Ramos (cell line): ENCODE results near the gene GALNT9.
"Not testable (repeated sequence)": the region's sequence is repeated elsewhere in the genome, so short reads cannot be mapped to it uniquely, and the experiment has no call there.

Experiments
- in situ Hi-C: fragments of 300-500 bp; cut with MboI; formaldehyde crosslinking; loops from one replicate; pipeline ENCODE4 v1.14.3; 2022; ENCODE audit warnings: low sequenced_read_pairs; ENCODE audit not compliant: unreplicated experiment

The GALNT9 gene

GRCh38 chr12:132226604-132227003 lies 102.8 kb downstream of the GALNT9 start:
- in situ Hi-C loops = no loop called here

- in situ Hi-C loops = no loop called here
Measured at GRCh38 chr12:132225214-132225613, 104.2 kb downstream of the GALNT9 start.

- in situ Hi-C loops = no loop called here
Measured at GRCh38 chr12:132224484-132224883, 104.9 kb downstream of the GALNT9 start.

- in situ Hi-C loops = no loop called here
Measured at GRCh38 chr12:132222808-132223173, 106.6 kb downstream of the GALNT9 start.

GRCh38 chr12:132222096-132222807 lies 107.1 kb downstream of the GALNT9 start:
- in situ Hi-C loops = no loop called here

GRCh38 chr12:132219761-132220160 lies 109.6 kb downstream of the GALNT9 start:
- in situ Hi-C loops = not testable (repeated sequence)

GRCh38 chr12:132219323-132219722 lies 110.1 kb downstream of the GALNT9 start:
- in situ Hi-C loops = no loop called here

- in situ Hi-C loops = no loop called here
Measured at GRCh38 chr12:132218915-132219314, 110.5 kb downstream of the GALNT9 start.

GRCh38 chr12:132218527-132218875 lies 110.9 kb downstream of the GALNT9 start:
- in situ Hi-C loops = no loop called here

GRCh38 chr12:132217800-132218526 lies 111.4 kb downstream of the GALNT9 start:
- in situ Hi-C loops = no loop called here

GRCh38 chr12:132217371-132217770 lies 112.0 kb downstream of the GALNT9 start:
- in situ Hi-C loops = no loop called here

- in situ Hi-C loops = no loop called here
Measured at GRCh38 chr12:132216354-132216987, 112.9 kb downstream of the GALNT9 start.

- in situ Hi-C loops = no loop called here
Measured at GRCh38 chr12:132215299-132215989, 113.9 kb downstream of the GALNT9 start.

GRCh38 chr12:132214891-132215290 lies 114.5 kb downstream of the GALNT9 start:
- in situ Hi-C loops = no loop called here

GRCh38 chr12:132214161-132214476 lies 115.3 kb downstream of the GALNT9 start:
- in situ Hi-C loops = no loop called here

- in situ Hi-C loops = no loop called here
Measured at GRCh38 chr12:132213359-132214160, 115.8 kb downstream of the GALNT9 start.

GRCh38 chr12:132211816-132212215 lies 117.6 kb downstream of the GALNT9 start:
- in situ Hi-C loops = no loop called here

GRCh38 chr12:132211326-132211725 lies 118.1 kb downstream of the GALNT9 start:
- in situ Hi-C loops = no loop called here

- in situ Hi-C loops = no loop called here
Measured at GRCh38 chr12:132210223-132211055, 119.0 kb downstream of the GALNT9 start.
